A673 (cell line): ENCODE data around the gene ARHGEF40. TPM values are rescaled to one million over a fixed set of nuclear protein-coding genes. Genes with fewer than 3 reads are reported as not detected.

Experiments used
- BruUV-seq: library from RNA; stranded (reverse); fragments of 400-500 nt; replicated peaks from 2 replicates; lab custom pipeline; 2021; lab: Mats Ljungman, UMichigan
- CTCF ChIA-PET: fragments of 300-600 bp; sonication (Branson Sonifier 250); formaldehyde crosslinking; loops from one replicate; lab custom pipeline; 2022; ENCODE audit warnings: antibody characterized with exemption; lab: Charles Lee
- POLR2A ChIA-PET: fragments of 300-600 bp; sonication (Branson Sonifier 250); formaldehyde crosslinking; loops from one replicate; lab custom pipeline; 2022; ENCODE audit warnings: antibody characterized with exemption; ENCODE audit not compliant: low non-redundant PET; lab: Charles Lee
- DNase-seq: peaks from one replicate; pipeline ENCODE4 v3.0.0-alpha.2; 2015; ENCODE audit warnings: low spot score
- H3K27ac ChIP-seq: fragments of 200-600 bp; sonication (generic); 2 replicates; pipeline ENCODE4 v1.5.1; 2016; ENCODE audit warnings: mixed run types, low read depth, mild to moderate bottlenecking, mixed read lengths, antibody characterized with exemption, low read length; ENCODE audit not compliant: poor library complexity, severe bottlenecking
- H3K27me3 ChIP-seq: fragments of 200-600 bp; sonication (generic); replicated peaks from 2 replicates; pipeline ENCODE4 v1.6.1; 2017; ENCODE audit warnings: mixed run types, low read depth, mild to moderate bottlenecking, mixed read lengths, antibody characterized with exemption, low read length; ENCODE audit not compliant: insufficient read depth, poor library complexity
- H3K36me3 ChIP-seq: fragments of 200-600 bp; sonication (generic); 2 replicates; pipeline ENCODE4 v1.6.1; 2016; ENCODE audit warnings: mixed run types, mild to moderate bottlenecking, mixed read lengths, antibody characterized with exemption, low read length; ENCODE audit not compliant: insufficient read depth, poor library complexity, severe bottlenecking
- H3K4me1 ChIP-seq: fragments of 200-600 bp; sonication (generic); 2 replicates; pipeline ENCODE4 v1.6.1; 2017; ENCODE audit warnings: mixed run types, mild to moderate bottlenecking, mixed read lengths, antibody characterized with exemption, low read length; ENCODE audit not compliant: insufficient read depth, poor library complexity, severe bottlenecking
- H3K4me3 ChIP-seq: fragments of 200-600 bp; sonication (generic); 2 replicates; pipeline ENCODE4 v1.5.1; 2016; ENCODE audit warnings: low read depth, mixed run types, mild to moderate bottlenecking, mixed read lengths, low read length; ENCODE audit not compliant: poor library complexity, severe bottlenecking
- H3K9me3 ChIP-seq: fragments of 200-600 bp; sonication (generic); 2 replicates; pipeline ENCODE4 v1.6.1; 2016; ENCODE audit warnings: mixed run types, low read depth, mild to moderate bottlenecking, mixed read lengths, antibody characterized with exemption, low read length; ENCODE audit not compliant: poor library complexity, severe bottlenecking
- CTCF ChIP-seq: fragments of 300-800, 200-600 bp; sonication (generic); conservative IDR thresholded peaks from 2 replicates; pipeline ENCODE4 v1.5.1; 2017; ENCODE audit warnings: low read depth, mild to moderate bottlenecking, antibody characterized with exemption, low read length, moderate library complexity, mixed read lengths
- EZH2 ChIP-seq: fragments of 200-600 bp; sonication (generic); IDR thresholded peaks from 2 replicates; pipeline ENCODE4 v1.6.1; 2017; ENCODE audit warnings: borderline replicate concordance, low read depth, mild to moderate bottlenecking, mixed read lengths, antibody characterized with exemption, low read length; ENCODE audit not compliant: poor library complexity, severe bottlenecking
- intact Hi-C: fragments of 100-400 bp; cut with micrococcal nuclease; formaldehyde crosslinking; loops from one replicate; pipeline ENCODE4 v1.10.0; 2022; ENCODE audit not compliant: unreplicated experiment
- total RNA-seq: library from RNA; stranded (reverse); gene quantifications from 2 replicates; pipeline ENCODE4 v1.2.3, GENCODE V29; 2021

ARHGEF40 gene
- total RNA-seq, 1 experiment from 2014 or later = 89.6 TPM

- intact Hi-C loops = no loop called here
- H3K9me3 ChIP-seq = no peaks in the 10 kb centered on the region
- DNase-seq = no peak
- H3K4me1 ChIP-seq = no peaks in the 10 kb centered on the region
- H3K27ac ChIP-seq = no peak overlapping the region
- TF ChIP-seq CTCF (no peak), EZH2 (no peak)
- H3K4me3 ChIP-seq = no peak overlapping the region
- ChIA-PET CTCF (no interaction called here), POLR2A (no interaction called here)
- no peaks in the 10 kb centered on the region for H3K36me3 ChIP-seq
- H3K27me3 ChIP-seq = no peaks in the 10 kb centered on the region
- no TSS peak for BruUV-seq
Observed at GRCh38 chr14:21054768-21055145, 15.3 kb upstream of the ARHGEF40 start.

- POLR2A ChIA-PET = no interaction called here
- intact Hi-C loops = no loop called here
- no peak for DNase-seq
- TF ChIP-seq CTCF (no peak), EZH2 (no peak)
- H3K4me1 ChIP-seq = no peaks in the 10 kb centered on the region
- no peaks in the 10 kb centered on the region for H3K36me3 ChIP-seq
- no peak overlapping the region for H3K27ac ChIP-seq
- H3K9me3 ChIP-seq = no peaks in the 10 kb centered on the region
- no TSS peak for BruUV-seq
- no peaks in the 10 kb centered on the region for H3K27me3 ChIP-seq
- H3K4me3 ChIP-seq = no peak overlapping the region
- CTCF ChIA-PET = no interaction called here
Observed at GRCh38 chr14:21055432-21056117, 14.5 kb upstream of the ARHGEF40 start.

- no TSS peak for BruUV-seq
- Histone ChIP-seq H3K36me3 (no peaks in the 10 kb centered on the region), H3K4me1 (no peaks in the 10 kb centered on the region), H3K9me3 (no peaks in the 10 kb centered on the region), H3K27ac (no peak overlapping the region), H3K27me3 (no peaks in the 10 kb centered on the region), H3K4me3 (no peak overlapping the region)
- intact Hi-C loops = no loop called here
- TF ChIP-seq EZH2 (no peak), CTCF (no peak)
- DNase-seq = no peak
- ChIA-PET CTCF (no interaction called here), POLR2A (no interaction called here)
Observed at GRCh38 chr14:21056520-21057163, 13.5 kb upstream of the ARHGEF40 start.
